Endodermal cell (in vitro differentiated cells): ENCODE measurements around the gene PYGO2. TPM values are rescaled to one million over a fixed set of nuclear protein-coding genes. Genes with fewer than 3 reads are reported as not detected.
"Not testable (repeated sequence)": the region's sequence is repeated elsewhere in the genome, so short reads cannot be mapped to it uniquely, and the experiment has no call there.

Experiments used
- DNase-seq: peaks from one replicate; pipeline ENCODE4 v3.0.0-alpha.2; 2017
- H3K27ac ChIP-seq: 2 replicates; pipeline ENCODE4 v1.5.1; 2013; ENCODE audit warnings: mild to moderate bottlenecking, low read depth, low read length, moderate library complexity
- H3K27me3 ChIP-seq: 2 replicates; pipeline ENCODE4 v1.6.1; 2013; ENCODE audit warnings: mild to moderate bottlenecking, low read length, moderate library complexity; ENCODE audit not compliant: insufficient read depth, control insufficient read depth, poor library complexity, severe bottlenecking
- H3K36me3 ChIP-seq: 2 replicates; pipeline ENCODE4 v1.7.0; 2013; ENCODE audit warnings: mild to moderate bottlenecking, low read length, moderate library complexity; ENCODE audit not compliant: control insufficient read depth, insufficient read depth
- H3K4me1 ChIP-seq: one replicate; pipeline ENCODE4 v1.7.0; 2013; ENCODE audit warnings: low read length; ENCODE audit not compliant: control insufficient read depth, insufficient read depth
- H3K4me3 ChIP-seq: 2 replicates; pipeline ENCODE4 v1.5.1; 2013; ENCODE audit warnings: mild to moderate bottlenecking, low read length, moderate library complexity
- H3K9ac ChIP-seq: 2 replicates; pipeline ENCODE4 v1.6.1; 2013; ENCODE audit warnings: mild to moderate bottlenecking, low read length, moderate library complexity; ENCODE audit not compliant: poor library complexity, severe bottlenecking; ENCODE audit errors: extremely low read depth
- H3K9me3 ChIP-seq: 2 replicates; pipeline ENCODE4 v1.6.1; 2013; ENCODE audit warnings: mild to moderate bottlenecking, low read length, moderate library complexity; ENCODE audit not compliant: control insufficient read depth
- H3K27ac Mint-ChIP-seq: 2 replicates; pipeline ENCODE4 v1.8.0; 2020; ENCODE audit warnings: mixed read lengths
- H3K27me3 Mint-ChIP-seq: 2 replicates; pipeline ENCODE4 v1.8.0; 2021; ENCODE audit warnings: mild to moderate bottlenecking, mixed read lengths; ENCODE audit not compliant: insufficient read depth
- H3K36me3 Mint-ChIP-seq: 2 replicates; pipeline ENCODE4 v1.8.0; 2020; ENCODE audit warnings: low read depth, mixed read lengths
- H3K4me1 Mint-ChIP-seq: 2 replicates; pipeline ENCODE4 v1.8.0; 2020; ENCODE audit warnings: mixed read lengths
- H3K4me3 Mint-ChIP-seq: 2 replicates; pipeline ENCODE4 v1.8.0; 2020; ENCODE audit warnings: mild to moderate bottlenecking, moderate library complexity, mixed read lengths
- H3K9me3 Mint-ChIP-seq: 2 replicates; pipeline ENCODE4 v1.8.0; 2020; ENCODE audit warnings: mild to moderate bottlenecking, mixed read lengths
- WGBS, 2 experiments: methylation state at CpG; one replicate each; pipeline versions ENCODE4 v1.1.5 to v1.1.7; 2013; ENCODE audit warnings: missing lambda C conversion rate in 2 of 2, mixed read lengths in 1 of 2; ENCODE audit not compliant: insufficient coverage in 1 of 2, insufficient read length in 1 of 2; 5-methylcytosine and 5-hydroxymethylcytosine counted together
- total RNA-seq, 2 donors: library from RNA; stranded (reverse); fragmentation: NEBNext Ultra II Directional in 1 of 2; extraction: Animal tissue kit (Norgen Biotek cat#: 25700) in 1 of 2; gene quantifications; 2 replicates in 1 of 2; 3 replicates in 1 of 2; pipeline ENCODE4 v1.2.1, GENCODE V29; 2021
- TF ChIP-seq, protein P1 (sequence below): fragments of 200-600 bp; sonication (generic); conservative IDR thresholded peaks from 2 replicates; pipeline ENCODE4 v1.5.0; 2021; ENCODE audit warnings: antibody characterized with exemption, mild to moderate bottlenecking

The PYGO2 gene
- total RNA-seq, 2 donors from 2014 or later, result 33.4 to 40.4 TPM

DNA sequence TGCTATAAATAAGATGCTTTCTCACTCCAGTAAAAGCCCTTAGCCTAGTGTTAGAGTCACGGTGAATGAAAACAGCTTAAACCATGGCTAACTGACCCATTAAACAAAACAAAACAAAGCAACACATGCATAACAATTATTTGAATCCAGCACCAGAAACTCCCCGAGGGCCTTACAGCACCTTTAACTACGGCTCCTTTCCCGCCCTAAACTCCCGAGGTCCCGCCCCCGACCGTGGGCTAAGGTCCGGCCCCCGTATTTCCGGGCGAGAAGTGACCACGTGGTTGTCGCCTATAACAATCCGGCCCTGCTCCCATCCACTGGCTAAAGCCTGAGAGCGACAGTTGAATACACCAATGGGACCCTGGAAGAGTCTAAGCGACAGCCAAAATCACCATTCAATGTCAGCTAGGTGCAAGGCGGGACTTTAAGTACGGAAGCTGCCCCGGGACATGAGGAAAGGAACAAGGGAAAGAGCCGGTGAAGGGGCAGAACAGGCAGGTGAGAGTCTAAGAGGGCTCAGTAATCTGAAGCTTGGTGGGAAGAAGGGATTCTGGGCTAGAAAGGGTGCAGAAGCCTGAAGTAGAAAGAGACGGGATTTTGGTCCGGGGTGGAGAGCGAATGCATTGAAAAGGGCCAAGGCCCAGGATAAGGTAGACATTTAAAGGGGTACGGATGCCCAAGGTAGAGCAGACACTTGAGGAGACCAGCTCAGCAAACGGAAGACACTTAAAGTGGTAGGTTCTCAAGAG is 21.5 kb upstream of the PYGO2 start, which contains the start of gene FLAD1:
Gene FLAD1, plus strand, starts transcription at position 448 of the 752 bp plus-strand sequence. CDS start 351 bp downstream, outside the sequence.
- H3K9me3 ChIP-seq, result no peaks in the 10 kb centered on the region
- no peaks in the 10 kb centered on the region for H3K4me1 ChIP-seq
- Mint-ChIP-seq H3K4me1 (peaks cover 4% of the 10 kb centered on the region), H3K4me3 (no peak within 1 kb of the TSS), H3K27ac (no peak within 1 kb of the TSS), H3K9me3 (no peaks in the 10 kb centered on the region), H3K27me3 (no peaks in the 10 kb centered on the region), H3K36me3 (peaks cover 45% of the 10 kb centered on the region)
- WGBS, 2 experiments, result 0 to 3% methylated on average over 13 to 26 of the region's 26 CpGs
- TF ChIP-seq, protein P1, sequence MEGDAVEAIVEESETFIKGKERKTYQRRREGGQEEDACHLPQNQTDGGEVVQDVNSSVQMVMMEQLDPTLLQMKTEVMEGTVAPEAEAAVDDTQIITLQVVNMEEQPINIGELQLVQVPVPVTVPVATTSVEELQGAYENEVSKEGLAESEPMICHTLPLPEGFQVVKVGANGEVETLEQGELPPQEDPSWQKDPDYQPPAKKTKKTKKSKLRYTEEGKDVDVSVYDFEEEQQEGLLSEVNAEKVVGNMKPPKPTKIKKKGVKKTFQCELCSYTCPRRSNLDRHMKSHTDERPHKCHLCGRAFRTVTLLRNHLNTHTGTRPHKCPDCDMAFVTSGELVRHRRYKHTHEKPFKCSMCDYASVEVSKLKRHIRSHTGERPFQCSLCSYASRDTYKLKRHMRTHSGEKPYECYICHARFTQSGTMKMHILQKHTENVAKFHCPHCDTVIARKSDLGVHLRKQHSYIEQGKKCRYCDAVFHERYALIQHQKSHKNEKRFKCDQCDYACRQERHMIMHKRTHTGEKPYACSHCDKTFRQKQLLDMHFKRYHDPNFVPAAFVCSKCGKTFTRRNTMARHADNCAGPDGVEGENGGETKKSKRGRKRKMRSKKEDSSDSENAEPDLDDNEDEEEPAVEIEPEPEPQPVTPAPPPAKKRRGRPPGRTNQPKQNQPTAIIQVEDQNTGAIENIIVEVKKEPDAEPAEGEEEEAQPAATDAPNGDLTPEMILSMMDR, result no peak
- peak within 1 kb of the TSS; percentile 94 for H3K4me3 ChIP-seq
- H3K9ac ChIP-seq, result peak within 1 kb of the TSS; percentile 80
- no peaks in the 10 kb centered on the region for H3K27me3 ChIP-seq
- H3K36me3 ChIP-seq, result peaks cover 43% of the 10 kb centered on the region
- peak within 1 kb of the TSS; percentile 50 for H3K27ac ChIP-seq
- DNase-seq, result peak; percentile 99

DNA sequence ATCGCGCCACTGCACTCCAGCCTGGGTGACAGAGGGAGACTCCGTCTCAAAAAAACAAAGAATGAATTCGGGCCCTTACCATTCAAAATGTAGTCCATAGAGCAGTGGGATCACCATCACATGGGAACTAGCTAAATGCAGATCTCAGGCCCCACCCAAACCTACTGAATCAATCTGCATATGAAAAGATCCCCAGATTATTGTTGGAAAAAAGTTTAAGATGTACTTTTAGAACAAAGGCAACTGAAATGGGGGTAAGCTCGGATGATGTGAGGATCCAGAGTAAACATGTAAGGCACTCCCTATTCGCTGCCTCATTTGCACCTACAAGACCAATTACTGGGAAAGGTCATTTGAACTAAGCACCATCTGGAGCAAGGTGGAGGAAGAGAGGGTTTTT is 20.8 kb upstream of the PYGO2 start:
- H3K4me1 Mint-ChIP-seq, result peaks cover 6% of the 10 kb centered on the region
- WGBS, 2 experiments, result 41 to 58% methylated on average over 4 to 6 of the region's 6 CpGs
- Histone ChIP-seq H3K4me1 (peaks cover 2% of the 10 kb centered on the region), H3K27me3 (no peaks in the 10 kb centered on the region), H3K9me3 (no peaks in the 10 kb centered on the region), H3K4me3 (peak overlapping the region; percentile 94), H3K36me3 (peaks cover 43% of the 10 kb centered on the region), H3K9ac (peak overlapping the region; percentile 28), H3K27ac (peak overlapping the region; percentile 1)
- H3K36me3 Mint-ChIP-seq, result peaks cover 41% of the 10 kb centered on the region
- TF ChIP-seq, protein P1, result no peak
- H3K4me3 Mint-ChIP-seq, result no peak overlapping the region
- no peak for DNase-seq
- H3K27ac Mint-ChIP-seq, result no peak overlapping the region
- H3K9me3 Mint-ChIP-seq, result no peaks in the 10 kb centered on the region
- no peaks in the 10 kb centered on the region for H3K27me3 Mint-ChIP-seq

DNA sequence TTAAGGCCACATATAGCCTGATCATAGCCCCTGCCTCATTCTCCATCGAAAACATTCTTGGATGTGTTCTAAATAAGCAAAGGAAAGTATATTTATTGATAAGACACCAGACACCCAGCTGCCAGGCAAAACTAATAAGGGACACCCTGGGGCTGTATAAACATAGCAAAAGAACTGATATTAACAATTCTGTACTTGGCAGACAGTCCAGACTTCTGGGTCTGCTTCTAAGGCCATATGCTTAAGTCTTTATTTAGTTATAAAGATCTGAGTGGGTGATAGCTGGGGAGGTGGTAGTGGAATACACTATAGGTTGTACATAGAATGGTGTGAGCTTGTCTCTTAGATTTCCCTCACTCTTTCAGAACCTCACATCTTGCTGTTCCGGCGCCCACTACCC is 16.8 kb upstream of the PYGO2 start:
- Histone ChIP-seq H3K27ac (no peak overlapping the region), H3K9ac (no peak overlapping the region), H3K9me3 (no peaks in the 10 kb centered on the region), H3K27me3 (no peaks in the 10 kb centered on the region), H3K4me3 (no peak overlapping the region), H3K36me3 (peaks cover 32% of the 10 kb centered on the region), H3K4me1 (peaks cover 3% of the 10 kb centered on the region)
- H3K9me3 Mint-ChIP-seq, result no peaks in the 10 kb centered on the region
- no CpG with 5 or more reads among the region's 3 CpGs for WGBS, 2 experiments
- H3K4me1 Mint-ChIP-seq, result peaks cover 3% of the 10 kb centered on the region
- TF ChIP-seq, protein P1, result no peak
- H3K27me3 Mint-ChIP-seq, result no peaks in the 10 kb centered on the region
- H3K4me3 Mint-ChIP-seq, result no peak overlapping the region
- H3K27ac Mint-ChIP-seq, result no peak overlapping the region
- H3K36me3 Mint-ChIP-seq, result peaks cover 32% of the 10 kb centered on the region
- DNase-seq, result no peak

DNA sequence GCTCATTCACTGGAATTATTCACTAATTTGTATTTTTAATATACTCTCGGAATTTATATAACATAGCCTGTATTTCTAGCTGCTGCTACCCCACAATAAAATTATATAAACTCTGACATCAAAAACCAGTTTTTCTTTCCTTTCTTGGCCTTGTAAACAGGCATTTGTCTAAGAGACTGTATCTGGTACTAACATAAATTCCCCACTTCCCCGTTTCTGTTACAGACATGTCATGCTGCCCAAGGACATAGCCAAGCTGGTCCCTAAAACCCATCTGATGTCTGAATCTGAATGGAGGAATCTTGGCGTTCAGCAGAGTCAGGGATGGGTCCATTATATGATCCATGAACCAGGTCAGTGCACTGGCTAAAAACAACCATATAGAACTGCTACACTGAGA is 16.2 kb upstream of the PYGO2 start:
- H3K9ac ChIP-seq, H3K4me1 Mint-ChIP-seq, DNase-seq, H3K27me3 ChIP-seq, H3K27ac ChIP-seq, H3K9me3 ChIP-seq, H3K27me3 Mint-ChIP-seq, H3K4me3 ChIP-seq, H3K4me3 Mint-ChIP-seq, H3K4me1 ChIP-seq, H3K27ac Mint-ChIP-seq, H3K9me3 Mint-ChIP-seq: not testable (repeated sequence)
- peaks cover 32% of the 10 kb centered on the region for H3K36me3 ChIP-seq
- peaks cover 32% of the 10 kb centered on the region for H3K36me3 Mint-ChIP-seq
- WGBS, 2 experiments, result 93 to 95% methylated on average over 2 to 3 of the region's 3 CpGs
